Posterior vena cava (tissue), 2 donors: ENCODE results near the gene MAJIN. TPM values are rescaled to one million over a fixed set of nuclear protein-coding genes. Genes with fewer than 3 reads are reported as not detected.

Source experiments
- microRNA-seq, 2 donors: library from miRNA; unstranded; fragments of <30 nt; microRNA quantifications; one replicate each; pipeline ENCODE4 v1.2.0, GENCODE V29; 2020 to 2021; ENCODE audit warnings: borderline microRNAs expressed in 2 of 2
- total RNA-seq, 2 donors: library from RNA; stranded (reverse); fragmentation: NEBNext Ultra II Directional; extraction: Animal tissue kit (Norgen Biotek cat#: 25700); gene quantifications; one replicate each; pipeline ENCODE4 v1.2.1, GENCODE V29; 2021
- donor health status: DM: yes; HTN: yes; CAD: no.
- donor health status: DM: yes; HTN: yes; CAD: no.

The MAJIN gene
- total RNA-seq, 2 donors from 2014 or later, result not detected

Small RNA genes lying within 50 kb of the gene (microRNA-seq; reads per million reads assigned to microRNA genes)
- gene MIR6749 (0 to 0.32 reads per million in 2 donors), gene MIR6750 (0 to 1.3 reads per million in 2 donors), gene MIR6879 (0.52 to 1.3 reads per million in 2 donors)

Other genes starting within 250 kb of the MAJIN start
- gene NRXN2, start 248.9 kb downstream of the MAJIN start, total RNA-seq, result 1 to 10 TPM; 7.9 to 8.8 TPM
- gene RASGRP2, start 228.0 kb downstream of the MAJIN start, total RNA-seq, result 10 to 100 TPM; 41.3 to 49.6 TPM
- gene PYGM, start 212.1 kb downstream of the MAJIN start, total RNA-seq, result 10 to 100 TPM; 19.3 to 43.2 TPM
- gene SF1, start 193.6 kb downstream of the MAJIN start, total RNA-seq, result 100 to 1,000 TPM; 181 to 189 TPM
- 10 to 100 TPM; 13.2 to 14.7 TPM for gene MAP4K2, start 168.9 kb downstream of the MAJIN start, total RNA-seq
- 1 to 10 TPM; 9.2 to 9.4 TPM for gene MEN1, start 161.6 kb downstream of the MAJIN start, total RNA-seq
- under 1 TPM; 0.37 to 0.38 TPM for gene CDC42BPG, start 127.5 kb downstream of the MAJIN start, total RNA-seq
- gene EHD1, start 93.5 kb downstream of the MAJIN start, total RNA-seq, result 100 to 1,000 TPM; 135 to 164 TPM
- gene ATG2A, start 54.9 kb downstream of the MAJIN start, total RNA-seq, result 10 to 100 TPM; 12.3 to 14.9 TPM
- gene PPP2R5B, start 47.4 kb downstream of the MAJIN start, total RNA-seq, result 10 to 100 TPM; 17.5 to 30.7 TPM
- not detected for gene GPHA2, start 36.2 kb downstream of the MAJIN start, total RNA-seq
- gene BATF2, start 24.9 kb upstream of the MAJIN start, total RNA-seq, result 1 to 10 TPM; 1.7 to 1.8 TPM
- gene ARL2, start 42.1 kb upstream of the MAJIN start, total RNA-seq, result 10 to 100 TPM; 81.9 to 88.2 TPM
- gene SNX15, start 55.3 kb upstream of the MAJIN start, total RNA-seq, result 10 to 100 TPM; 17.4 to 21.1 TPM
- gene SAC3D1, start 69.1 kb upstream of the MAJIN start, total RNA-seq, result 1 to 10 TPM; 5.5 to 5.8 TPM
- gene NAALADL1, start 86.4 kb upstream of the MAJIN start, total RNA-seq, result 10 to 100 TPM; 15.4 to 18.6 TPM
- 1 to 10 TPM in 1 of 2 donors, under 1 TPM in 1; 0.67 to 1.6 TPM for gene CDCA5, start 111.9 kb upstream of the MAJIN start, total RNA-seq
- 10 to 100 TPM; 26.9 to 27.6 TPM for gene ZFPL1, start 112.1 kb upstream of the MAJIN start, total RNA-seq
- 100 to 1,000 TPM; 103 to 107 TPM for gene VPS51, start 124.1 kb upstream of the MAJIN start, total RNA-seq
- 1 to 10 TPM; 3.1 to 4.0 TPM for gene TM7SF2, start 139.8 kb upstream of the MAJIN start, total RNA-seq
- gene ZNHIT2, start 145.6 kb upstream of the MAJIN start, total RNA-seq, result 1 to 10 TPM; 6.0 to 6.3 TPM
- 100 to 1,000 TPM; 725 to 753 TPM for gene FAU, start 150.0 kb upstream of the MAJIN start, total RNA-seq
- 10 to 100 TPM; 34.1 to 39.3 TPM for gene MRPL49, start 150.2 kb upstream of the MAJIN start, total RNA-seq
- 10 to 100 TPM; 52.7 to 57.0 TPM for gene SYVN1, start 162.4 kb upstream of the MAJIN start, total RNA-seq
- not detected for gene SPDYC, start 198.1 kb upstream of the MAJIN start, total RNA-seq
- 100 to 1,000 TPM; 142 to 144 TPM for gene CAPN1, start 209.8 kb upstream of the MAJIN start, total RNA-seq